Right atrium auricular region (tissue), 2 donors: ENCODE results near the gene RSAD2. TPM values are rescaled to one million over a fixed set of nuclear protein-coding genes. Genes with fewer than 3 reads are reported as not detected.

ENCODE experiments used
- DNase-seq: peaks from one replicate; pipeline ENCODE4 v3.0.0-alpha.2; 2019; ENCODE audit warnings: low spot score
- H3K27ac ChIP-seq, 2 donors: fragments of 200-600 bp; sonication (generic); 1 replicate in 1 of 2; 2 replicates in 1 of 2; pipeline ENCODE4 v1.5.1; 2016 to 2019
- H3K27me3 ChIP-seq, 2 donors: fragments of 200-600 bp; sonication (generic); one replicate each; pipeline versions ENCODE4 v1.5.1 to v1.6.0; 2017 to 2019
- H3K36me3 ChIP-seq: fragments of 200-600 bp; sonication (generic); one replicate; pipeline ENCODE4 v1.5.1; 2016
- H3K4me1 ChIP-seq, 2 donors: fragments of 200-600 bp; sonication (generic); one replicate each; pipeline versions ENCODE4 v1.5.1 to v1.6.0; 2017 to 2019
- H3K4me3 ChIP-seq, 2 donors: fragments of 200-600 bp; sonication (generic); 1 replicate in 1 of 2; 2 replicates in 1 of 2; pipeline ENCODE4 v1.5.1; 2017 to 2019; ENCODE audit warnings: mild to moderate bottlenecking in 1 of 2, moderate library complexity in 1 of 2
- H3K9me3 ChIP-seq, 2 donors: fragments of 200-600 bp; sonication (generic); one replicate each; pipeline ENCODE4 v1.5.1; 2019
- CTCF ChIP-seq, 2 donors: fragments of 200-600 bp; sonication (generic); IDR thresholded peaks; one replicate each; pipeline ENCODE4 v1.5.1; 2019; ENCODE audit warnings: antibody characterized with exemption in 2 of 2
- total RNA-seq, 2 donors: library from RNA; depleted of rRNA; stranded (reverse); fragments of >200 nt; gene quantifications; one replicate each; pipeline ENCODE4 v1.1.0, GENCODE V29; 2016

Gene RSAD2
- total RNA-seq, 2 donors from 2014 or later = 1.5 to 3.6 TPM

- Histone ChIP-seq H3K4me1 (peaks cover 0 to 31% of the 10 kb centered on the region in 2 donors), H3K27ac (no peak overlapping the region), H3K27me3 (no peaks in the 10 kb centered on the region), H3K9me3 (no peaks in the 10 kb centered on the region), H3K36me3 (no peaks in the 10 kb centered on the region), H3K4me3 (no peak overlapping the region)
- TF ChIP-seq CTCF (IDR thresholded peaks at IDR 0.05) = no peak
- DNase-seq = no peak
Observed at GRCh38 chr2:6920743-6921064, 43.1 kb downstream of the RSAD2 start.

DNA sequence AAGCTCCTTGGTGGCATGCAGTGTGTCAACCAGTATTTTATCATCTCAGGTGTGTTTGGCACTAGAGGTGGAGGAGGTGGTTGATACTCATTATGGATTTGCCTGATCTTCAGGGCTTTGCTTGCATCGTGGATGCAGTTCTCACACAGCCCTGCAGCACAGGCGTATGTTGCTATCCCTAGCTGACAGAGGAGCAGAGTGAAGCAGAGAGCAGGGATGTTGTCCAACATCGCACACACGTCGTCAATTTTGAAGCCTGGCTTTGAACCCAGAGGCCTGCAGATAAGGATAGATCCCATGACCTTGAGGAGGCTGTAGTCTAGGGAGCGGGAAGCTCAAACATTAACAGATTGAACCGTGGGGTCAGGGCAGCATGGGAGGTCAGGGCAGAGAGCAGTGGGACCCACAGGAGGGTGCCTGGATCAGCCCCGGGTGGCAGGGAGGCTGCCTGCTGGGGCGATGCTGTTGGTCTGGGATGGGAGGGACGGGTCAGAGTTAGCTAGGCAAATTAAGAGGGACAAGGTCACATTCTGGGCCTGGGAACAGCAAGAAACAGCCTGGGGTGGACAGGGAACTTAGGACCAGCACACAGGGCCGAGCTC lies 43.8 kb downstream of the RSAD2 start:
- Histone ChIP-seq H3K9me3 (no peaks in the 10 kb centered on the region), H3K36me3 (no peaks in the 10 kb centered on the region), H3K4me1 (peaks cover 0 to 37% of the 10 kb centered on the region in 2 donors), H3K27me3 (no peaks in the 10 kb centered on the region), H3K27ac (no peak overlapping the region), H3K4me3 (no peak overlapping the region)
- no peak for TF ChIP-seq CTCF (IDR thresholded peaks at IDR 0.05)
- DNase-seq = no peak

GRCh38 chr2:6922201-6922656 lies 44.7 kb downstream of the RSAD2 start:
- peaks cover 0 to 45% of the 10 kb centered on the region in 2 donors for H3K4me1 ChIP-seq
- H3K4me3 ChIP-seq = no peak overlapping the region
- no peak overlapping the region for H3K27ac ChIP-seq
- H3K27me3 ChIP-seq = no peaks in the 10 kb centered on the region
- no peaks in the 10 kb centered on the region for H3K36me3 ChIP-seq
- H3K9me3 ChIP-seq = no peaks in the 10 kb centered on the region
- no peak for TF ChIP-seq CTCF (IDR thresholded peaks at IDR 0.05)
- no peak for DNase-seq

- no peak for DNase-seq
- no peaks in the 10 kb centered on the region for H3K9me3 ChIP-seq
- no peak for TF ChIP-seq CTCF (IDR thresholded peaks at IDR 0.05)
- H3K4me3 ChIP-seq = no peak overlapping the region
- H3K27me3 ChIP-seq = no peaks in the 10 kb centered on the region
- no peak overlapping the region for H3K27ac ChIP-seq
- H3K4me1 ChIP-seq = peaks cover 0 to 47% of the 10 kb centered on the region in 2 donors
- H3K36me3 ChIP-seq = no peaks in the 10 kb centered on the region
Observed at GRCh38 chr2:6923319-6923718, 45.7 kb downstream of the RSAD2 start.

GRCh38 chr2:6924101-6924923 lies 46.7 kb downstream of the RSAD2 start:
- peaks cover 0 to 47% of the 10 kb centered on the region in 2 donors for H3K4me1 ChIP-seq
- DNase-seq = no peak

More at GRCh38 chr2:6924101-6924923, 46.7 kb downstream of the RSAD2 start:
- no peak overlapping the region for H3K4me3 ChIP-seq
- no peaks in the 10 kb centered on the region for H3K36me3 ChIP-seq
- H3K27me3 ChIP-seq = no peaks in the 10 kb centered on the region
- no peaks in the 10 kb centered on the region for H3K9me3 ChIP-seq
- TF ChIP-seq CTCF (IDR thresholded peaks at IDR 0.05) = no peak
- H3K27ac ChIP-seq = no peak overlapping the region
